ENCODE results near the gene SALL3.

- TF ChIP-seq CTCF (conservative IDR thresholded peaks at IDR 0.05; ENCODE audit: low read depth, low read length) (0 out of 2 replicates have a peak, but pooled peaks have one; percentile 5), MXI1 (IDR thresholded peaks at IDR 0.05; ENCODE audit: borderline replicate concordance, low read depth, low read length) (no peak), ELK1 (IDR thresholded peaks at IDR 0.05; ENCODE audit: borderline replicate concordance, low read depth, low read length) (no peak), RAD21 (IDR thresholded peaks at IDR 0.05; ENCODE audit: low read length) (no peak), POLR2A (IDR thresholded peaks at IDR 0.05; ENCODE audit: low read depth, low read length) (no peak), BHLHE40 (IDR thresholded peaks at IDR 0.05; ENCODE audit: low read depth, low read length) (no peak)
These were observed 5.5 kb downstream of the SALL3 start for GRCh38 chr18:78984941-78985784.
